GM12891 (cell line): ENCODE results near the gene SERPINB1.

ENCODE experiments used
- PAX5 ChIP-seq: IDR thresholded peaks from 2 replicates; pipeline ENCODE4 v1.6.1; 2011; ENCODE audit warnings: low read length, moderate library complexity, mild to moderate bottlenecking; ENCODE audit not compliant: insufficient read depth, severe bottlenecking
- POLR2A ChIP-seq: IDR thresholded peaks from 2 replicates; pipeline ENCODE4 v1.6.1; 2011; ENCODE audit warnings: low read depth, low read length, control low read depth
- POLR2AphosphoS5 ChIP-seq: IDR thresholded peaks from 2 replicates; pipeline ENCODE4 v1.6.1; 2011; ENCODE audit warnings: low read depth, low read length, control low read depth
- POU2F2 ChIP-seq: IDR thresholded peaks from 2 replicates; pipeline ENCODE4 v1.6.1; 2011; ENCODE audit warnings: low read depth, mild to moderate bottlenecking, control low read depth, low read length, moderate library complexity
- SPI1 ChIP-seq: IDR thresholded peaks from 2 replicates; pipeline ENCODE4 v1.6.1; 2011; ENCODE audit warnings: low read depth, low read length, control low read depth
- TAF1 ChIP-seq: IDR thresholded peaks from 2 replicates; pipeline ENCODE4 v1.6.1; 2011; ENCODE audit warnings: low read depth, low read length, control low read depth

GRCh38 chr6:2818593-2818992, 23.1 kb downstream of the SERPINB1 start:
- TF ChIP-seq POLR2A = no peak
- TF ChIP-seq PAX5 = no peak
- TF ChIP-seq POLR2AphosphoS5 = no peak
- no peak for TF ChIP-seq TAF1
- no peak for TF ChIP-seq SPI1
- no peak for TF ChIP-seq POU2F2
